ENCODE measurements around the gene MTHFD2L.

Gene MTHFD2L

GRCh38 chr4:74121643-74122579 is 36.0 kb upstream of the MTHFD2L start:
- Histone ChIP-seq H3F3A (ENCODE audit: insufficient read depth, low read length) (no peaks in the 10 kb centered on the region), H3K4me3 (ENCODE audit: low read depth, low read length, poor library complexity, severe bottlenecking) (no peak overlapping the region), H3K4me1 (ENCODE audit: insufficient read depth, low read length, severe bottlenecking) (no peaks in the 10 kb centered on the region), H4K20me1 (ENCODE audit: insufficient read depth, low read length) (no peaks in the 10 kb centered on the region), H2AFZ (ENCODE audit: low read length) (no peak overlapping the region), H3K36me3 (ENCODE audit: insufficient read depth, low read length) (no peaks in the 10 kb centered on the region), H3K9me2 (ENCODE audit: low read depth, low read length) (no peaks in the 10 kb centered on the region), H3K4me2 (ENCODE audit: low read length) (no peak overlapping the region), H3K27me3 (ENCODE audit: insufficient read depth, low read length) (no peaks in the 10 kb centered on the region), H3K27ac (ENCODE audit: low read depth, low read length, poor library complexity, severe bottlenecking) (no peak overlapping the region), H3K9me3 (ENCODE audit: low read length) (no peaks in the 10 kb centered on the region), H3K79me2 (ENCODE audit: insufficient read depth, low read length) (no peaks in the 10 kb centered on the region), H3K9ac (ENCODE audit: low read length) (no peak overlapping the region)
- TF ChIP-seq CTCF (IDR thresholded peaks at IDR 0.05; ENCODE audit: low read length) (no peak), EZH2 (IDR thresholded peaks at IDR 0.05; ENCODE audit: borderline replicate concordance, low read length) (no peak)

- H4K20me1 ChIP-seq (ENCODE audit: insufficient read depth, low read length), result no peaks in the 10 kb centered on the region
- H3K9ac ChIP-seq (ENCODE audit: low read length), result no peak overlapping the region
- no peaks in the 10 kb centered on the region for H3K4me1 ChIP-seq (ENCODE audit: insufficient read depth, low read length, severe bottlenecking)
- H3K4me3 ChIP-seq (ENCODE audit: low read depth, low read length, poor library complexity, severe bottlenecking), result no peak overlapping the region
- H3K4me2 ChIP-seq (ENCODE audit: low read length), result no peak overlapping the region
- H3K27ac ChIP-seq (ENCODE audit: low read depth, low read length, poor library complexity, severe bottlenecking), result no peak overlapping the region
- H3K27me3 ChIP-seq (ENCODE audit: insufficient read depth, low read length), result no peaks in the 10 kb centered on the region
- no peaks in the 10 kb centered on the region for H3K79me2 ChIP-seq (ENCODE audit: insufficient read depth, low read length)
- no peaks in the 10 kb centered on the region for H3F3A ChIP-seq (ENCODE audit: insufficient read depth, low read length)
- H3K9me2 ChIP-seq (ENCODE audit: low read depth, low read length), result no peaks in the 10 kb centered on the region
- no peaks in the 10 kb centered on the region for H3K36me3 ChIP-seq (ENCODE audit: insufficient read depth, low read length)
- no peak for TF ChIP-seq EZH2 (IDR thresholded peaks at IDR 0.05; ENCODE audit: borderline replicate concordance, low read length)
- TF ChIP-seq CTCF (IDR thresholded peaks at IDR 0.05; ENCODE audit: low read length), result no peak
- no peaks in the 10 kb centered on the region for H3K9me3 ChIP-seq (ENCODE audit: low read length)
- no peak overlapping the region for H2AFZ ChIP-seq (ENCODE audit: low read length)
Observed at GRCh38 chr4:74123065-74123728, 34.7 kb upstream of the MTHFD2L start.

DNA sequence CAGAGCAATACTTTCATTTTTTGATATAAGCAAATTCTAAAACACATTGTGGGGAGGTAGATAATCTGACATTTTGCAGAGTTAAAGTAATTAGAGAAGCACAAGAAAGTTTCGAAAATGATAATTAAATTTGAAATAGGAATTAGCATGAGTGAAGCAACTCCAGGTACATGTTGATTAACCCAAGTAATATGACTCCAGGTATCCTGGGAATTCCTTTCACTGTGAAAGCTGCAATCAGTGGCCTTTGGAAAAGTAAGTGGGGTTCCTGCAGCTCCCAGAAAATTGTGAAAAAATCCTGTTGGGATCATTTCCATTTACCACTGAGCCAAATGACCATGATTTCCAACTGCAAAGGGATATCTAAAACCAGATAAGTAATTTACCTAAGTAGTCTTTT is 32.9 kb upstream of the MTHFD2L start:
- TF ChIP-seq CTCF (IDR thresholded peaks at IDR 0.05; ENCODE audit: low read length), result no peak
- Histone ChIP-seq H3F3A (ENCODE audit: insufficient read depth, low read length) (no peaks in the 10 kb centered on the region), H3K79me2 (ENCODE audit: insufficient read depth, low read length) (no peaks in the 10 kb centered on the region), H3K27me3 (ENCODE audit: insufficient read depth, low read length) (no peaks in the 10 kb centered on the region), H4K20me1 (ENCODE audit: insufficient read depth, low read length) (no peaks in the 10 kb centered on the region), H3K36me3 (ENCODE audit: insufficient read depth, low read length) (no peaks in the 10 kb centered on the region), H2AFZ (ENCODE audit: low read length) (no peak overlapping the region), H3K4me2 (ENCODE audit: low read length) (no peak overlapping the region), H3K9me2 (ENCODE audit: low read depth, low read length) (no peaks in the 10 kb centered on the region), H3K9ac (ENCODE audit: low read length) (no peak overlapping the region), H3K9me3 (ENCODE audit: low read length) (no peaks in the 10 kb centered on the region), H3K4me3 (ENCODE audit: low read depth, low read length, poor library complexity, severe bottlenecking) (no peak overlapping the region), H3K4me1 (ENCODE audit: insufficient read depth, low read length, severe bottlenecking) (no peaks in the 10 kb centered on the region), H3K27ac (ENCODE audit: low read depth, low read length, poor library complexity, severe bottlenecking) (no peak overlapping the region)

Data from OCI-LY1 (cell line).